GM12891 (cell line): ENCODE results near the gene SBK1.

ENCODE experiments used
- DNase-seq: peaks from one replicate; pipeline ENCODE4 v3.0.0; 2011; ENCODE audit warnings: low spot score; ENCODE audit not compliant: insufficient read length
- FAIRE-seq: peaks from 2 replicates; lab custom pipeline; 2011; peaks lifted over from hg19 to GRCh38; lab: Jason Lieb, UNC
- PAX5 ChIP-seq: IDR thresholded peaks from 2 replicates; pipeline ENCODE4 v1.6.1; 2011; ENCODE audit warnings: low read length, moderate library complexity, mild to moderate bottlenecking; ENCODE audit not compliant: insufficient read depth, severe bottlenecking
- POLR2A ChIP-seq: IDR thresholded peaks from 2 replicates; pipeline ENCODE4 v1.6.1; 2011; ENCODE audit warnings: low read depth, low read length, control low read depth
- POLR2AphosphoS5 ChIP-seq: IDR thresholded peaks from 2 replicates; pipeline ENCODE4 v1.6.1; 2011; ENCODE audit warnings: low read depth, low read length, control low read depth
- POU2F2 ChIP-seq: IDR thresholded peaks from 2 replicates; pipeline ENCODE4 v1.6.1; 2011; ENCODE audit warnings: low read depth, mild to moderate bottlenecking, control low read depth, low read length, moderate library complexity
- SPI1 ChIP-seq: IDR thresholded peaks from 2 replicates; pipeline ENCODE4 v1.6.1; 2011; ENCODE audit warnings: low read depth, low read length, control low read depth
- TAF1 ChIP-seq: IDR thresholded peaks from 2 replicates; pipeline ENCODE4 v1.6.1; 2011; ENCODE audit warnings: low read depth, low read length, control low read depth

Gene SBK1

DNA sequence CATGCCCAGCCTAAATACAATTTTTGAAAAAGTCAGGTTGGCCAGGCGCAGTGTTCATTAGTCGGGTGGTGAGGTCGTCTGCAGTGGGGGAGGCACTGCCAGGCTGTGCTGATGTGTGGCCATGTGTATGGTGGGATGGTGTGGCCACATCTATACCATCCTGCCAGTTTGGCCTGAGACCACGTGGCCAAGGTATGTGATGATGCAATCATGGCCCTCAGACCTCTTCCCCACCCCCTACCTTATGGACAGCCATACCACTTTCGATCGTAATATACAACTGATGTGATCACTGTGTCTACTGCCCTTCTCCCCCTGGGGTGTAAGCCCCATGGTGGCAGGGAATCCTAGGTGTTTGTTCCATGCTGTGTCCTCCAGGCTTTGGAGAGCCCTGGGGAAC is 23.7 kb downstream of the SBK1 start:
- TF ChIP-seq SPI1 (no peak), POLR2AphosphoS5 (no peak), POLR2A (no peak), POU2F2 (no peak), PAX5 (no peak), TAF1 (no peak)
- FAIRE-seq (no peak), DNase-seq (no peak)

DNA sequence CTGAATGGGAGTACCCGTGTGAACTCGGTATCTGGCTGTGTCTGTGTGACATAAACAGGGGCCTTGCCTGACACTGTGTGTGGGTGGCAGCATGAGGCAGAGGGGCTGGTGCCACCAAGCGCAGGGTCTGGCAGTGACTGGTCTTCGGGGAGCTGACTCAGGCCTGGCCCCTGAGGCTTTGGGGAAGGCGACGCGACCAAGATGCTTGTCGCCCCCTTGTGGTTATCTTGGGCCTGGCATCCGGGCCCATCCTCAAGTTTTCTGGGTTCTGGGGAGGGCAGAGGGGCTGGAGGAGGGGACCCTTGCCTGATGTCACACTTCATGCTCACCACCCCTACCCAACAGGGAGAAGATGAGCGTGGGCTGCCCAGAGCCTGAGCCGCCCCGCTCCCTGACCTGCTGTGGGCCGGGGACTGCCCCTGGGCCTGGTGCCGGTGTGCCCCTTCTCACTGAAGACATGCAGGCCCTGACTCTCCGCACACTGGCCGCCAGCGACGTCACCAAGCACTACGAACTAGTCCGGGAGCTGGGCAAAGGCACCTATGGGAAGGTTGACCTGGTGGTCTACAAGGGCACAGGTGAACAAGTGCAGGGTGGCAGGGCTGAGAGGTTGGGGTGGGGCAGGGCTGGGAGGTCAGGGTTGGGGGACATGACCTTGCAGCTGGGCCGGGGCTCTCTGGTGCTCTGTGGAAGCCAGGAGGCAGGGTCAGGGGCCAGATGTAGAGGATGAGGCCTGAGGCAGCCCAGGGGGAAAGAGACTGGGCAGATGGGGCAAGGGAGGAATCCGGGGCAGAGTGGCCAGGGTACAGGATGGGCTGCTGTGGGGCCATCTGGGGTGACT is 24.9 kb downstream of the SBK1 start:
- TF ChIP-seq PAX5 (no peak), POU2F2 (no peak), TAF1 (no peak)
- peak; percentile 84 for FAIRE-seq
- DNase-seq, result peak; percentile 79

DNA sequence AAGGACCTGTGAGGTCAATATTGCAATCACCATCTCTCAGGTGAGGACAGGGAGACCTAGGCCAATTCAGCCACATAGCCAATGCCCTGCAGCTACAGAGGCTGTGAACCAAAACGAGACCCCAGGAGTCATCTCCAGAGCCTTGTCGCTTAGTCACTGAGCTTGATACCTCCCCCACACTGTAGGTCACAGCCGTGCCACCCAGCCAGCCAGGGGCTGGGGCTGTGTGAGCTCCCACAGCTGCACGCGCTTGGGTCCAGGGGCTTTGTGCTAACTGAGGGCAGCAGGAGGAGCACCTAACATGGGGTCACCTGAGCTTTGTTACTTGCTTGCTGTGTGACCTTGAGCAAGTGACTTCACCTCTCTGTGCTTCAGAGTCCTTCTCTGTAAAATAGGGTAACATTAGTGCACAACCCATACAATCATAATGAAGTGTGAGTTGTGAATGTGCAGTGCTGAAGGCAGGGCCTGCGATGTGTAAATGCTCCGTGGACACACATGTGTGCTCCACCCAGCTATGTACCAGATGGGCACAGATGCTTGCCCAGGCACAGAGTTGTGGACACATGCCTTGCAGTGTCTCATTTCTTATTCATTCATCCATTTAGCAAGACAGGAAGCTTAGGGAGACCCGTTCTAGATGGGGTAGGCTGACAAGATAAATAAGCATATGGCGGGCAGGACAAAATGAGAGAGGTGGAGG is 25.9 kb downstream of the SBK1 start:
- FAIRE-seq, result no peak
- DNase-seq, result no peak
- TF ChIP-seq PAX5 (no peak), SPI1 (no peak), POLR2A (no peak), POU2F2 (no peak), TAF1 (no peak), POLR2AphosphoS5 (no peak)

DNA sequence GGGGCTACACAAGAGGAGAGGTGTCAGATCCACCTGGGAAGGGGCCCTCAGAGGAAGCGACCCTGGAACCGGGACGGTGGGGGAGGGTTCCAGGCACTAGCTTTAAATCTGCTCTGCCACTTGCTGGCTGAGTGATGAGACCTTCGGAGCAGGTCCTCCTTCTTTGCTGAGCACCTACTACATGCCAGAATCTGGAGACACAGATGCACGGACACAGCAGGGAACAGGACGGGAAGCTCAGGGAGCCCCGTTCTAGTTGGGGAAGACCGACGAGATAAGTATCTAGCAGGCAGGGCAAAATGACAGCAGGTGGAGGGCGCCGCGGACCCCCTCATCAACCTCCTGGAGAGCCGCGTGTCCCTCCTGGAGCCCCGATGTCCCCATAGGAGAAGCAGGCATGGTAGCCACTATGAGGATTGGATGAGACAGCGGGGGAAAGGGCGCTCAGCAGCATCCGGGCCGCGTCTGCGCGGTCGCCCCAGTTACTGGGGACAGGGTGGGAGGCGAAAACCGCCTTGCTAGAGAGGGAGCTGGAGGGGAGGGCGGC is 27.2 kb downstream of the SBK1 start:
- TF ChIP-seq POU2F2 (no peak), POLR2AphosphoS5 (no peak), TAF1 (no peak), POLR2A (no peak), SPI1 (no peak), PAX5 (no peak)
- no peak for DNase-seq
- FAIRE-seq, result no peak

DNA sequence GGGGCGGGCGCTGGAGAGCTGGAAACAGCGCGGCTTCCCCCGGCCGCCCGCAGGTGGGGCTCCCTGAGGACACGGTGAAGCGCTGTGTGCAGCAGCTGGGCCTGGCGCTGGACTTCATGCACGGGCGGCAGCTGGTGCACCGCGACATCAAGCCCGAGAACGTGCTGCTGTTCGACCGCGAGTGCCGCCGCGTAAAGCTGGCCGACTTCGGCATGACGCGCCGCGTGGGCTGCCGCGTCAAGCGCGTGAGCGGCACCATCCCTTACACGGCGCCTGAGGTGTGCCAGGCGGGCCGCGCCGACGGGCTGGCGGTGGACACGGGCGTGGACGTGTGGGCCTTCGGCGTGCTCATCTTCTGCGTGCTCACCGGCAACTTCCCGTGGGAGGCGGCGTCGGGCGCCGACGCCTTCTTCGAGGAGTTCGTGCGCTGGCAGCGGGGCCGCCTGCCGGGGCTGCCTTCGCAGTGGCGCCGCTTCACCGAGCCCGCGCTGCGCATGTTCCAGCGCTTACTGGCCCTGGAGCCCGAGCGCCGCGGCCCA is 27.8 kb downstream of the SBK1 start:
- DNase-seq, result no peak
- TF ChIP-seq SPI1 (no peak), POLR2A (no peak), POU2F2 (no peak), POLR2AphosphoS5 (no peak), TAF1 (no peak), PAX5 (no peak)
- no peak for FAIRE-seq

DNA sequence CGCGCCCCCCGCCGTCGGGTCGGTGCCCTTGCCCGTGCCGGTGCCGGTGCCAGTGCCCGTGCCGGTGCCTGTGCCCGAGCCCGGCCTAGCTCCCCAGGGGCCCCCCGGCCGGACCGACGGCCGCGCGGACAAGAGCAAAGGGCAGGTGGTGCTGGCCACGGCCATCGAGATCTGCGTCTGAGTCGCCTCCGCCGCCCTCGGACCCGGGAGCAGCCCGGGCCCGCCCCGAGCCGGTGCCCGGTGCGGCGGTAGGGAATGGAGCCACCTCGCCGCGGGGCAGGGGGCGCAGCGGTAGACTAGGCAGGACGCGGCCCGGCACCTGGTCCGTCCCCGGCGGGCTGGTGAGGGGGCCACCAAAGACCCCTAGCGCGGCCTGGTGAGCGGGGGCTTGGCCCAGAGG is 28.4 kb downstream of the SBK1 start:
- no peak for DNase-seq
- no peak for FAIRE-seq
- TF ChIP-seq POU2F2, result no peak
- TF ChIP-seq SPI1, result no peak
- TF ChIP-seq TAF1, result no peak
- no peak for TF ChIP-seq POLR2AphosphoS5
- TF ChIP-seq PAX5, result no peak
- TF ChIP-seq POLR2A, result no peak

DNA sequence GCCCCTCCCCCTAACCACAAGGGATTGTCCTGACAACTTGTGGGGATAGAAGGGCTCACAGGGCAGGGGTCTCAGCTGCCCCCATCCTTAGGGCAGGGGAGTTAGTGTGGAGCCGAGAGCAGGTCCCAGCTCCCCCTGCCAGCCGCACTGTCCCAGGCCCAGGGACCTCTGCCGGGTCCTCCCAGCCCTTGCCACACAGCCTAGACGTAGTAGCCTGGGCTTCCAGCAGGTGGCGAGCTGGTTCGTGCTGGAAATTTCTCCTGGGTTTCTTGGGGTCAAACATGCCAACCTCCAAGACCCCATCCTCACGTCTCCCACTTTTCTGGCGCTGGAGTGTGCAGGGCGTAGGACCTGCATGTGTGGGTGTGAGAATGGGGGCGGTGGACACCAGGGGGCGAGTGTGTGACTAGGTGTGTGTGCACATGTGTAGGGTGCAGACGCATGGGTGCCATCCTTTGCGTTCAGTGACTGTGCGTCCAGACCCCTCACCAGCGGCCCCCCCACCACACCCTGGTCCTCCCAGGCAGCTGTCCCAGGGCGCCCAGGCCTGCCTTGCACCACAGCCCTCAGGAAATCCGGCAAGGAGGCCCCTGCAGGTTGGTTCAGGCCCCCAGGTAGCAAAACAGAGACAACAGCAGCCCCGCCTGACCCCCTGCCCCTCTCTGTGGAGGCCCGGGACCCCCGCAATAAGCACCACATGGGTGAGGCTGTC is 29.5 kb downstream of the SBK1 start:
- FAIRE-seq (peak; percentile 62), DNase-seq (peak; percentile 69)
- TF ChIP-seq POLR2A (no peak), PAX5 (no peak), POLR2AphosphoS5 (no peak), SPI1 (no peak)

DNA sequence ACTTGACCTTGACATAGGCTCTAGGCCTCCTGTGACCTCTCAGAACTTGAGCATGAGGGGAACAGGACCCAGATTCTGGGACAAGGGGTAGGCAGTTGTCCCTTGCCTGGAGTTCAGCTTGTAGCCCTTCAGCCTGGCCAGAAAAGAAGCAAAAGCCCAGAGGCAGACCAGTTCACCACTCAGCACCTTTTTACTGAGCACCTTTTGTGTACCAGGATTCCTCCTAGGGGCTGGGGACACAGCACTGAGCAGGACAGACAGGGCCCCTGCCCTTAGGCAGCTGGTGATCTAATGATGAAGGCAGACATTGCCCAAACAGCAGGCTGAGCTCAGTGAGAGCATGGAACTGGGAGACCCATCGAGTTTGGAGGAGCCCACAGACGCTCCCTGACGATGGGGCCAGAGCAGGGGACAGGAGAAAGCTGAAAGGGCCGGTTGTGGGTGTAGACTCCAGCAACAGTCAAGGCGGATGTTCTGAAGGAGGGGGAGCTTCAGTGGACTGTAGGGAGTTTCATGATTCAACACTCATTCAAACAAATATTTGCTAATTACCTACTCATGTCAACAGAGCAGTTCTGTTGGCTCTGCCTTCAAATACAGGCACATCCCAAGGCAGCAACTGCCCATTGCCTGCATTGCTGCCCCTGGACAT is 32.0 kb downstream of the SBK1 start:
- no peak for DNase-seq
- no peak for FAIRE-seq
- TF ChIP-seq POU2F2, result no peak
- no peak for TF ChIP-seq POLR2AphosphoS5
- TF ChIP-seq POLR2A, result no peak
- TF ChIP-seq PAX5, result no peak
- TF ChIP-seq SPI1, result no peak
- TF ChIP-seq TAF1, result no peak
